ENCODE data around the gene ARMC8.

DNA sequence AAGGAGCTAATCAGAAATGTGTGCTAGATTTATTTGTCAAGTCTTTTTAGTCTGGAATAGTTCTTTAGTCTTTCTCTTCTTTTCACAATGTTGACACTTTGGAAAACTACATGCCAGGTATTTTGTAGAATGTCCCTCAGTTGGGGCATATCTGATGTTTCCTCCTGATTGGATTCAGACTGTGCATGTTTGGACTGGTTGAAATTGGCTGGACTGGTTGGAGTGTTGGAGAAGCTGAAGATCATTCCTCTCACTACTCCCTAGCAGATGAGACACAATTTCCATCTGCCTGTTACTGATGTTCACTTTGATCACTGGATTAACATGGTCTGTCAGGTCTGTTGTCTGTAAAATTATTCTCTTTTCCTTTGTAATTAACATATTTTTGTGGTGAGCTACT is 138.9 kb downstream of the ARMC8 start:
- TF ChIP-seq, protein P1, sequence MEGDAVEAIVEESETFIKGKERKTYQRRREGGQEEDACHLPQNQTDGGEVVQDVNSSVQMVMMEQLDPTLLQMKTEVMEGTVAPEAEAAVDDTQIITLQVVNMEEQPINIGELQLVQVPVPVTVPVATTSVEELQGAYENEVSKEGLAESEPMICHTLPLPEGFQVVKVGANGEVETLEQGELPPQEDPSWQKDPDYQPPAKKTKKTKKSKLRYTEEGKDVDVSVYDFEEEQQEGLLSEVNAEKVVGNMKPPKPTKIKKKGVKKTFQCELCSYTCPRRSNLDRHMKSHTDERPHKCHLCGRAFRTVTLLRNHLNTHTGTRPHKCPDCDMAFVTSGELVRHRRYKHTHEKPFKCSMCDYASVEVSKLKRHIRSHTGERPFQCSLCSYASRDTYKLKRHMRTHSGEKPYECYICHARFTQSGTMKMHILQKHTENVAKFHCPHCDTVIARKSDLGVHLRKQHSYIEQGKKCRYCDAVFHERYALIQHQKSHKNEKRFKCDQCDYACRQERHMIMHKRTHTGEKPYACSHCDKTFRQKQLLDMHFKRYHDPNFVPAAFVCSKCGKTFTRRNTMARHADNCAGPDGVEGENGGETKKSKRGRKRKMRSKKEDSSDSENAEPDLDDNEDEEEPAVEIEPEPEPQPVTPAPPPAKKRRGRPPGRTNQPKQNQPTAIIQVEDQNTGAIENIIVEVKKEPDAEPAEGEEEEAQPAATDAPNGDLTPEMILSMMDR (IDR thresholded peaks at IDR 0.05): no peak
- no peak for TF ChIP-seq EP300 (IDR thresholded peaks at IDR 0.05)
